K562 (cell line): ENCODE results near the gene CACNA1C. TPM values are rescaled to one million over a fixed set of nuclear protein-coding genes. Genes with fewer than 3 reads are reported as not detected.

Source experiments
- ATAC-seq: fragments of 200-7000 bp; cut with Tn5 transposase; 3 replicates; pipeline ENCODE4 v1.9.1; 2020; ENCODE audit warnings: moderate library complexity
- BruUV-seq: library from RNA; stranded (reverse); fragments of 400-500 nt; replicated peaks from 2 replicates; lab custom pipeline; 2021; lab: Mats Ljungman, UMichigan
- CTCF ChIA-PET: fragments of 300-600 bp; formaldehyde crosslinking; extraction: SDS; loops from one replicate; lab custom pipeline; 2021; ENCODE audit warnings: low intra/inter-chr PET ratio; lab: Yijun Ruan, JAX
- POLR2A ChIA-PET: fragments of 300-600, 350-650 bp; sonication (Branson Sonifier 250); formaldehyde crosslinking; extraction: SDS; loops from one replicate; lab custom pipeline; 2021; ENCODE audit warnings: antibody characterized with exemption, inconsistent platforms; lab: Yijun Ruan, JAX
- DNase-seq, 4 experiments: peaks; one replicate each; pipeline versions ENCODE4 v3.0.0 to v3.0.0-alpha.2; 2011 to 2018; ENCODE audit warnings: low spot score in 3 of 4, mixed read lengths in 3 of 4; ENCODE audit errors: extremely low read depth in 1 of 4
- FAIRE-seq: peaks from 2 replicates; lab custom pipeline; 2011; peaks lifted over from hg19 to GRCh38; lab: Jason Lieb, UNC
- H2AFZ ChIP-seq: 2 replicates; pipeline ENCODE4 v1.6.0; 2011; ENCODE audit warnings: low read depth, low read length, control low read depth, inconsistent platforms
- H3K27ac ChIP-seq: fragments of 200-600 bp; 3 replicates; pipeline ENCODE4 v1.8.0; 2011; ENCODE audit warnings: low read depth, mild to moderate bottlenecking, control low read depth, inconsistent platforms, low read length, moderate library complexity, mixed read lengths; ENCODE audit errors: extremely low read depth
- H3K27me3 ChIP-seq, 2 experiments: fragments of 300-600 bp in 1 of 2; 2 replicates in 1 of 2; 3 replicates in 1 of 2; pipeline versions ENCODE4 v1.6.0 to v1.8.0; 2011; ENCODE audit warnings: inconsistent platforms in 2 of 2, low read length in 2 of 2, mild to moderate bottlenecking in 1 of 2, mixed read lengths in 1 of 2, moderate library complexity in 1 of 2; ENCODE audit not compliant: control insufficient read depth in 2 of 2, insufficient read depth in 2 of 2
- H3K36me3 ChIP-seq: fragments of 300-600 bp; 3 replicates; pipeline ENCODE4 v1.8.0; 2011; ENCODE audit warnings: mild to moderate bottlenecking, low read length, inconsistent platforms; ENCODE audit not compliant: control insufficient read depth, insufficient read depth
- H3K4me1 ChIP-seq, 2 experiments: fragments of 200-600 bp in 1 of 2; replicated peaks in 1 of 2; 2 replicates in 1 of 2; 3 replicates in 1 of 2; pipeline versions ENCODE4 v1.5.1 to v1.8.0; 2011; ENCODE audit warnings: inconsistent platforms in 2 of 2, low read length in 2 of 2, mild to moderate bottlenecking in 1 of 2, mixed read lengths in 1 of 2, moderate library complexity in 1 of 2; ENCODE audit not compliant: control insufficient read depth in 2 of 2, insufficient read depth in 2 of 2
- H3K4me2 ChIP-seq: 2 replicates; pipeline ENCODE4 v1.6.1; 2011; ENCODE audit warnings: low read length, control low read depth, inconsistent platforms, mixed read lengths; ENCODE audit not compliant: insufficient read depth
- H3K4me3 ChIP-seq: fragments of 200-600 bp; sonication (generic), shearing (Covaris generic); 2 replicates; pipeline ENCODE4 v1.5.1; 2016; ENCODE audit warnings: control low read depth, inconsistent platforms
- H3K79me2 ChIP-seq: fragments of 200-600 bp; 3 replicates; pipeline ENCODE4 v1.8.0; 2011; ENCODE audit warnings: low read length, inconsistent platforms; ENCODE audit not compliant: control insufficient read depth, insufficient read depth
- H3K9ac ChIP-seq, 2 experiments: 2 replicates each; pipeline versions ENCODE4 v1.6.0 to v1.6.1; 2011; ENCODE audit warnings: low read depth in 2 of 2, low read length in 2 of 2, control low read depth in 1 of 2, inconsistent platforms in 1 of 2, mild to moderate bottlenecking in 1 of 2, mixed read lengths in 1 of 2; ENCODE audit not compliant: insufficient read depth in 1 of 2
- H3K9me1 ChIP-seq: one replicate; pipeline ENCODE4 v1.6.0; 2011; ENCODE audit warnings: inconsistent platforms, mild to moderate bottlenecking, low read length, moderate library complexity; ENCODE audit not compliant: control insufficient read depth, insufficient read depth
- H3K9me3 ChIP-seq: replicated peaks from 2 replicates; pipeline ENCODE4 v1.5.1; 2011; ENCODE audit warnings: low read depth, low read length, inconsistent platforms; ENCODE audit not compliant: control insufficient read depth, insufficient read depth
- H4K20me1 ChIP-seq: replicated peaks from 2 replicates; pipeline ENCODE4 v1.6.1; 2011; ENCODE audit warnings: low read length, inconsistent platforms, mixed read lengths; ENCODE audit not compliant: control insufficient read depth, insufficient read depth
- ARID1B ChIP-seq: fragments of 450-650 bp; IDR thresholded peaks from 2 replicates; pipeline ENCODE4 v1.6.1; 2016; ENCODE audit warnings: antibody characterized with exemption, mild to moderate bottlenecking, inconsistent platforms
- CHD1 ChIP-seq: fragments of 200-600 bp; sonication (generic); IDR thresholded peaks from one replicate; pipeline ENCODE4 v1.6.1; 2012; ENCODE audit warnings: mild to moderate bottlenecking, moderate library complexity, low read length, inconsistent platforms
- ELF2 ChIP-seq: fragments of 250-450 bp; sonication (Bioruptor Pico); IDR thresholded peaks from 2 replicates; pipeline ENCODE4 v1.5.0; 2021; ENCODE audit warnings: mild to moderate bottlenecking
- GTF2F1 ChIP-seq: IDR thresholded peaks from 2 replicates; pipeline ENCODE4 v1.6.1; 2011; ENCODE audit warnings: low read depth, low read length, improper control_type of control experiment
- KLF13 ChIP-seq: fragments of 450-650 bp; IDR thresholded peaks from 2 replicates; pipeline ENCODE4 v1.6.1; 2016; ENCODE audit warnings: missing genetic modification characterization, low read depth, mild to moderate bottlenecking, missing compliant biosample characterization, moderate library complexity, borderline replicate concordance
- NONO ChIP-seq, 2 experiments: fragments of 200-400 bp in 1 of 2; fragments of 450-650 bp in 1 of 2; formaldehyde crosslinking in 1 of 2; IDR thresholded peaks; 2 replicates each; pipeline ENCODE4 v1.6.1; 2017; ENCODE audit warnings: low read depth in 2 of 2, mild to moderate bottlenecking in 2 of 2, moderate library complexity in 2 of 2, low read length in 1 of 2
- PHB2 ChIP-seq: fragments of 450-650 bp; IDR thresholded peaks from 2 replicates; pipeline ENCODE4 v1.6.1; 2017; ENCODE audit warnings: low read depth
- PRMT5 ChIP-seq: sonication (generic); formaldehyde crosslinking; IDR thresholded peaks from 2 replicates; pipeline ENCODE4 v1.5.0; 2020; ENCODE audit warnings: missing genetic modification reagents
- RBM15 ChIP-seq: fragments of 200-400 bp; formaldehyde crosslinking; IDR thresholded peaks from 2 replicates; pipeline ENCODE4 v1.6.1; 2018; ENCODE audit warnings: mild to moderate bottlenecking, low read length, moderate library complexity; ENCODE audit not compliant: insufficient read depth
- RNF2 ChIP-seq: sonication (generic); IDR thresholded peaks from 2 replicates; pipeline ENCODE4 v1.6.1; 2016
- SAP30 ChIP-seq: fragments of 200-600 bp; sonication (generic); IDR thresholded peaks from 2 replicates; pipeline ENCODE4 v1.6.1; 2012; ENCODE audit warnings: borderline replicate concordance, low read depth, mild to moderate bottlenecking, moderate library complexity, low read length, control low read depth, inconsistent platforms; ENCODE audit not compliant: insufficient read depth, poor library complexity, severe bottlenecking
- STAG1 ChIP-seq: sonication (generic); formaldehyde crosslinking; IDR thresholded peaks from 2 replicates; pipeline ENCODE4 v1.5.0; 2020; ENCODE audit warnings: missing genetic modification reagents, borderline replicate concordance
- TAL1 ChIP-seq: fragments of 450-650 bp; IDR thresholded peaks from 2 replicates; pipeline ENCODE4 v1.6.1; 2016; ENCODE audit warnings: mild to moderate bottlenecking
- TGIF2 ChIP-seq: sonication (generic); formaldehyde crosslinking; IDR thresholded peaks from 2 replicates; pipeline ENCODE4 v1.8.1; 2022; ENCODE audit warnings: mild to moderate bottlenecking, missing genetic modification reagents, moderate library complexity
- TRIM24 ChIP-seq, 2 experiments: fragments of 450-650 bp; IDR thresholded peaks; 2 replicates each; pipeline ENCODE4 v1.6.1; 2016
- ZNF232 ChIP-seq: sonication (generic); formaldehyde crosslinking; IDR thresholded peaks from 2 replicates; pipeline ENCODE4 v1.8.0; 2022; ENCODE audit warnings: mild to moderate bottlenecking, missing genetic modification reagents
- WGBS: fragments of 100-300 bp; shearing (Covaris generic); methylation state at CpG from one replicate; pipeline ENCODE4 v1.1.6; 2016; ENCODE audit warnings: low coverage, mixed read lengths; ENCODE audit not compliant: insufficient coverage; ENCODE audit errors: missing lambda C conversion rate; 5-methylcytosine and 5-hydroxymethylcytosine counted together
- in situ Hi-C: fragments of 300-500 bp; cut with MboI; formaldehyde crosslinking; loops from 4 replicates; pipeline ENCODE4 v1.15.0; 2018; ENCODE audit warnings: inconsistent platforms, mixed read lengths
- intact Hi-C: fragments of 100-400 bp; cut with micrococcal nuclease; formaldehyde crosslinking; loops from 2 replicates; pipeline ENCODE4 v1.14.2; 2022
- polyA plus RNA-seq, 8 experiments: library from polyadenylated mRNA; depleted of rRNA in 4 of 8; stranded (reverse) in 5 of 8; unstranded in 3 of 8; fragments of >200 nt; fragmentation: Nextera tagmentation in 2 of 8; fragmentation: Illumina TruSeq in 1 of 8; extraction: Ambion mirVana in 2 of 8; extraction: Trizol in 1 of 8; gene quantifications; 2 replicates each; pipeline versions ENCODE4 v1.2.1 to v1.2.3, GENCODE V29; 2011 to 2014; ENCODE audit warnings: inconsistent platforms in 1 of 8, missing spikeins in 1 of 8
- total RNA-seq, 7 experiments: library from RNA; depleted of rRNA in 6 of 7; stranded (reverse); fragments of >200 nt in 6 of 7; fragmentation: Illumina TruSeq in 2 of 7; extraction: Trizol in 2 of 7; gene quantifications; 2 replicates each; pipeline versions ENCODE4 v1.2.1 to v1.2.3, GENCODE V29; 2011 to 2021; ENCODE audit warnings: low replicate concordance in 1 of 7
- TF ChIP-seq, protein P1 (sequence below): fragments of 450-650 bp; IDR thresholded peaks from one replicate; pipeline ENCODE4 v1.6.1; 2018; ENCODE audit warnings: mild to moderate bottlenecking, moderate library complexity; ENCODE audit not compliant: partially characterized antibody
- TF ChIP-seq, protein P2 (sequence below): fragments of 250-450 bp; sonication (Bioruptor Pico); IDR thresholded peaks from 2 replicates; pipeline ENCODE4 v1.8.0; 2021; ENCODE audit warnings: mild to moderate bottlenecking, moderate library complexity
- TF ChIP-seq, protein P3 (sequence below): sonication (generic); formaldehyde crosslinking; IDR thresholded peaks from 2 replicates; pipeline ENCODE4 v1.9.0; 2022; ENCODE audit warnings: mild to moderate bottlenecking, missing genetic modification reagents
- TF ChIP-seq, protein P4 (sequence below): fragments of 450-650 bp; formaldehyde crosslinking; IDR thresholded peaks from 2 replicates; pipeline ENCODE4 v1.4.0; 2022; ENCODE audit warnings: mild to moderate bottlenecking, moderate library complexity

The CACNA1C gene
- total and polyA plus RNA-seq, 9 of the 15 experiments (the other 6 are each of a cell fraction or from before 2014, with no cell fraction given): not detected

DNA sequence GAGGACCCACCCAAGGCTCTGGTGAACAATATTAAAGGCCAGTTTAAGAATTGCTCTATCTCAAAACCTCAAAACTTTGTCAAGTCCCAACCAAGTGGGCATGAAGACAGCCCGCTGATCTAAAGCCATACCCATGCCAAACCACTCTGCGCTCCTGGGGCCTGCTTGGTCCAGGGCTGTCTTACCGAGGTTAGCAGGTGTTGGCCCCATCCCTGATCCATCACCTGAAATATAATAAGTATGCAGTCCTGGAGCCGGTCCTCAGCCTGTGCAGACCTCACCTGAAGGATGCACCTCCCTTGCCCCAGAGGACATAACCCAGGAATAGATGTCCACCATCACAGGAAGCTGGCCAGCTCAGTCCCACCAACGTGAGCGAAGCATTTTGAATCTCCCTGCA is 543.7 kb downstream of the CACNA1C start:
- ChIA-PET POLR2A (no interaction called here), CTCF (no interaction called here)
- Histone ChIP-seq H3K4me3 (no peak overlapping the region), H3K79me2 (no peaks in the 10 kb centered on the region), H3K9me1 (no peaks in the 10 kb centered on the region), H2AFZ (no peak overlapping the region), H3K27me3 (peaks cover 0 to 11% of the 10 kb centered on the region in 2 experiments; a peak in 1 of 5 replicates), H4K20me1 (no peaks in the 10 kb centered on the region), H3K4me2 (no peak overlapping the region), H3K4me1 (no peaks in the 10 kb centered on the region), H3K36me3 (no peaks in the 10 kb centered on the region), H3K27ac (no peak overlapping the region), H3K9me3 (no peaks in the 10 kb centered on the region), H3K9ac (no peak overlapping the region)
- no TSS peak for BruUV-seq
- no peak for ATAC-seq
- intact Hi-C loops (no loop called here), in situ Hi-C loops (no loop called here)
- DNase-seq: no peak
- FAIRE-seq: no peak
- 0% methylated on average over 4 of the region's 6 CpGs for WGBS
- TF ChIP-seq, protein P1, sequence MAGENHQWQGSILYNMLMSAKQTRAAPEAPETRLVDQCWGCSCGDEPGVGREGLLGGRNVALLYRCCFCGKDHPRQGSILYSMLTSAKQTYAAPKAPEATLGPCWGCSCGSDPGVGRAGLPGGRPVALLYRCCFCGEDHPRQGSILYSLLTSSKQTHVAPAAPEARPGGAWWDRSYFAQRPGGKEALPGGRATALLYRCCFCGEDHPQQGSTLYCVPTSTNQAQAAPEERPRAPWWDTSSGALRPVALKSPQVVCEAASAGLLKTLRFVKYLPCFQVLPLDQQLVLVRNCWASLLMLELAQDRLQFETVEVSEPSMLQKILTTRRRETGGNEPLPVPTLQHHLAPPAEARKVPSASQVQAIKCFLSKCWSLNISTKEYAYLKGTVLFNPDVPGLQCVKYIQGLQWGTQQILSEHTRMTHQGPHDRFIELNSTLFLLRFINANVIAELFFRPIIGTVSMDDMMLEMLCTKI: no peak
- TF ChIP-seq, protein P2, sequence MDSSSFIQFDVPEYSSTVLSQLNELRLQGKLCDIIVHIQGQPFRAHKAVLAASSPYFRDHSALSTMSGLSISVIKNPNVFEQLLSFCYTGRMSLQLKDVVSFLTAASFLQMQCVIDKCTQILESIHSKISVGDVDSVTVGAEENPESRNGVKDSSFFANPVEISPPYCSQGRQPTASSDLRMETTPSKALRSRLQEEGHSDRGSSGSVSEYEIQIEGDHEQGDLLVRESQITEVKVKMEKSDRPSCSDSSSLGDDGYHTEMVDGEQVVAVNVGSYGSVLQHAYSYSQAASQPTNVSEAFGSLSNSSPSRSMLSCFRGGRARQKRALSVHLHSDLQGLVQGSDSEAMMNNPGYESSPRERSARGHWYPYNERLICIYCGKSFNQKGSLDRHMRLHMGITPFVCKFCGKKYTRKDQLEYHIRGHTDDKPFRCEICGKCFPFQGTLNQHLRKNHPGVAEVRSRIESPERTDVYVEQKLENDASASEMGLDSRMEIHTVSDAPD (CRISPR knock-in tag): no peak
- TF ChIP-seq ARID1B (no peak), ZNF232 (CRISPR knock-in tag) (no peak), TAL1 (no peak), PRMT5 (CRISPR knock-in tag) (no peak), SAP30 (no peak), ELF2 (no peak), GTF2F1 (no peak), TRIM24 (IDR thresholded peaks at IDR 0.05) (no peak), NONO (IDR thresholded peaks at IDR 0.05; ENCODE audit: low read depth in 2 of 2, low read length in 1 of 2) (no peak), RNF2 (no peak), TGIF2 (no peak), PHB2 (no peak), KLF13 (no peak), CHD1 (no peak), STAG1 (CRISPR knock-in tag) (no peak), RBM15 (no peak)
- TF ChIP-seq, protein P3, sequence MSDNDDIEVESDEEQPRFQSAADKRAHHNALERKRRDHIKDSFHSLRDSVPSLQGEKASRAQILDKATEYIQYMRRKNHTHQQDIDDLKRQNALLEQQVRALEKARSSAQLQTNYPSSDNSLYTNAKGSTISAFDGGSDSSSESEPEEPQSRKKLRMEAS (CRISPR knock-in tag): no peak
- TF ChIP-seq, protein P4, sequence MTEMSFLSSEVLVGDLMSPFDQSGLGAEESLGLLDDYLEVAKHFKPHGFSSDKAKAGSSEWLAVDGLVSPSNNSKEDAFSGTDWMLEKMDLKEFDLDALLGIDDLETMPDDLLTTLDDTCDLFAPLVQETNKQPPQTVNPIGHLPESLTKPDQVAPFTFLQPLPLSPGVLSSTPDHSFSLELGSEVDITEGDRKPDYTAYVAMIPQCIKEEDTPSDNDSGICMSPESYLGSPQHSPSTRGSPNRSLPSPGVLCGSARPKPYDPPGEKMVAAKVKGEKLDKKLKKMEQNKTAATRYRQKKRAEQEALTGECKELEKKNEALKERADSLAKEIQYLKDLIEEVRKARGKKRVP: no peak
